ENCODE results near the gene P2RX1.

- TF ChIP-seq, protein P1, sequence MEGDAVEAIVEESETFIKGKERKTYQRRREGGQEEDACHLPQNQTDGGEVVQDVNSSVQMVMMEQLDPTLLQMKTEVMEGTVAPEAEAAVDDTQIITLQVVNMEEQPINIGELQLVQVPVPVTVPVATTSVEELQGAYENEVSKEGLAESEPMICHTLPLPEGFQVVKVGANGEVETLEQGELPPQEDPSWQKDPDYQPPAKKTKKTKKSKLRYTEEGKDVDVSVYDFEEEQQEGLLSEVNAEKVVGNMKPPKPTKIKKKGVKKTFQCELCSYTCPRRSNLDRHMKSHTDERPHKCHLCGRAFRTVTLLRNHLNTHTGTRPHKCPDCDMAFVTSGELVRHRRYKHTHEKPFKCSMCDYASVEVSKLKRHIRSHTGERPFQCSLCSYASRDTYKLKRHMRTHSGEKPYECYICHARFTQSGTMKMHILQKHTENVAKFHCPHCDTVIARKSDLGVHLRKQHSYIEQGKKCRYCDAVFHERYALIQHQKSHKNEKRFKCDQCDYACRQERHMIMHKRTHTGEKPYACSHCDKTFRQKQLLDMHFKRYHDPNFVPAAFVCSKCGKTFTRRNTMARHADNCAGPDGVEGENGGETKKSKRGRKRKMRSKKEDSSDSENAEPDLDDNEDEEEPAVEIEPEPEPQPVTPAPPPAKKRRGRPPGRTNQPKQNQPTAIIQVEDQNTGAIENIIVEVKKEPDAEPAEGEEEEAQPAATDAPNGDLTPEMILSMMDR (conservative IDR thresholded peaks at IDR 0.05; ENCODE audit: low read depth in 2 of 2) = no peak
- no peak for TF ChIP-seq NANOG (IDR thresholded peaks at IDR 0.05; ENCODE audit: borderline replicate concordance)
- no peak for TF ChIP-seq EZH2 (IDR thresholded peaks at IDR 0.05; ENCODE audit: low read depth, unreplicated experiment)
These were observed 18.5 kb downstream of the P2RX1 start for GRCh38 chr17:3897731-3898130.
